ENCODE data around the gene RXRA. TPM values are rescaled to one million over a fixed set of nuclear protein-coding genes. Genes with fewer than 3 reads are reported as not detected.
"Not testable (repeated sequence)": the region's sequence is repeated elsewhere in the genome, so short reads cannot be mapped to it uniquely, and the experiment has no call there.

Gene RXRA
- total RNA-seq, 1 donor from 2014 or later, result 30.3 TPM

GRCh38 chr9:134294153-134295071 lies 31.8 kb upstream of the RXRA start:
- DNase-seq, result peak; percentile 64

DNA sequence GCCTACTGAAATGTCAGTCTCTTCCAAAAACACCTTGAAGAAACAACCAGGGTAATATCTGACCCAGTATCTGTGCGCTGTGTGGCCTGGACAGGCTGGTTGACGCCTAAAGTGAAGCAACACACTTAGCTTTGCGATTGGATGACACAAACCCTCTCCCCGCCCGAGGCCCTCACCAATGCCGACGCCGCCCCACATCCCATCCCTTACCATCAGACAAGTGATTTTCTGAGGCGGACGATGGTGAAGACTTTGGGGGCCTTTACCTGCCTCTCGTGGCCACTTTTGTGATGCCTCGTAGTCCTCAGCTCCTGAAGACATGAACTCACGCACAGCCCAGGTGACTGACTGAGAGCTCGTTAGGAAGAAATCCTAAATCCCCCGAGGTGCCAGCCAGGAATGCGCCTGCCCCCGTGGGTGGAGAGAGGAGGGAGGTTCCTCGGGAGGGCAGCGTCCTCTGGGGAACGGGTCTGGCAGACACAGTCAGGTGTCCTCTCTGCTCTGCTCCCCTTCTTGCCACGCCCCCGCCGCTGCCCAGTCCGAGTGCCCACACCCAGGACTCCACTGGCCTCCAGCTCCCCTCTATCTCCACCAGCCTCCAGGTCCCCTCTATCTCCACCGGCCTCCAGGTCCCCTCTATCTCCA lies 31.0 kb upstream of the RXRA start:
- DNase-seq, result no peak

DNA sequence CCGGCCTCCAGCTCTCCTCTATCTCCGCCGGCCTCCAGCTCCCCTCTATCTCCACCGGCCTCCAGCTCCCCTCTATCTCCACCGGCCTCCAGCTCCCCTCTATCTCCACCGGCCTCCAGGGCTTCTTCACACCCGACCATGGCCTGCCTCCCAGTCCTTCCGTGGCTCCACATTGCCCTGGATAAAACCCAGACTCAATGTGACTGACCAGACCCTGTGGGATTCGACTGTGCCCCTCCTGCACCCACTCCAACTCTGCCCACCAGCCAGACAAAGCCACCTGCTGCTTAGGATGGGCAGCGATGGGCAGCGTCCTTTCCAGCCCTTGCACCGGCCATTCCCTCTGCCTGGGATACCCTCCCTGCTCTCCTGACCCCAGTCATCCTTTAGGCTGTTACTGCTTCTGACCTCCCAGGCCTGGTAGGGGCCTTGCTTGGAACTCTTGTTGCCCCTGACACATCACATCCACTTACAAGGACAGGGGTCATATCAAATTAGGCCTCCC lies 30.5 kb upstream of the RXRA start:
- no peak for DNase-seq

GRCh38 chr9:134296301-134297082 lies 29.8 kb upstream of the RXRA start:
- no peak for DNase-seq

DNA sequence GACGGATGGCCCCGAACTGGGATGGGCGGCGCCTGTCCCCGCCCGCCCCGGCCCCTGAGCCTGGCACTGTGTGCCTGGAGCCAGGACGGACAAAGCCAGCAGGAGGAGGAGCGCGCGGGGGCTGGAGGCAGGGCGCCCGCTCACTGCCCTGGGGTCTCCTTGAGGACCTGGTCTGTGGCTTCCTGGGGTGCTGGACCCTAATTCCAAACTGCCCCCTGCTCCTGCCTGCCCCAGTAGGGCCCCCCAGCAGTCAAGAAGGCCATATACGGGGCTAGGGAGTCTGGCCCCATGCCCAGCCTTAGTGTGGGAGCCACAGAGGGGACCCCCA lies 29.2 kb upstream of the RXRA start:
- no peak for DNase-seq

GRCh38 chr9:134297576-134297975 lies 28.7 kb upstream of the RXRA start:
- DNase-seq, result no peak

- DNase-seq, result no peak
Measured at GRCh38 chr9:134298000-134298399, 28.3 kb upstream of the RXRA start.

DNA sequence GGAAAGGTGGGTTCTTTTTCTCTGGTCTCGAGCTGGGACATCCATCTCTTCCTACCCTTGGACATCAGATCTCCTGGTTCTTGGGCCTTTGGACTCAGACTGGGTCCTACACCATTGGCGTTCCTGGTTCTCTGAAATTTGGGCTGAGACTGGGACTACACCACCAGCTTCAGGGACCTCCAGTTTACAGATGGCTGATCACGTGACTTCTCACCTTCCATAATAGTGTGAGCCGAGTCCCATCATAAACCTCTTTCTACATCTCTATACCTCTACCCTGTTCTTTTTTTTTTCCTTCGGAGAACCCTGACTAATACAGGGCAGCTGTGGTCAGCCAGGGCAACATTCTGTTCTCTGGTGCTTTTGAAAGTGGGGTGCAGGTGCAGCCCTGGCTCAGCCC lies 27.2 kb upstream of the RXRA start:
- DNase-seq, result no peak

GRCh38 chr9:134299883-134300282 lies 26.4 kb upstream of the RXRA start:
- no peak for DNase-seq

DNA sequence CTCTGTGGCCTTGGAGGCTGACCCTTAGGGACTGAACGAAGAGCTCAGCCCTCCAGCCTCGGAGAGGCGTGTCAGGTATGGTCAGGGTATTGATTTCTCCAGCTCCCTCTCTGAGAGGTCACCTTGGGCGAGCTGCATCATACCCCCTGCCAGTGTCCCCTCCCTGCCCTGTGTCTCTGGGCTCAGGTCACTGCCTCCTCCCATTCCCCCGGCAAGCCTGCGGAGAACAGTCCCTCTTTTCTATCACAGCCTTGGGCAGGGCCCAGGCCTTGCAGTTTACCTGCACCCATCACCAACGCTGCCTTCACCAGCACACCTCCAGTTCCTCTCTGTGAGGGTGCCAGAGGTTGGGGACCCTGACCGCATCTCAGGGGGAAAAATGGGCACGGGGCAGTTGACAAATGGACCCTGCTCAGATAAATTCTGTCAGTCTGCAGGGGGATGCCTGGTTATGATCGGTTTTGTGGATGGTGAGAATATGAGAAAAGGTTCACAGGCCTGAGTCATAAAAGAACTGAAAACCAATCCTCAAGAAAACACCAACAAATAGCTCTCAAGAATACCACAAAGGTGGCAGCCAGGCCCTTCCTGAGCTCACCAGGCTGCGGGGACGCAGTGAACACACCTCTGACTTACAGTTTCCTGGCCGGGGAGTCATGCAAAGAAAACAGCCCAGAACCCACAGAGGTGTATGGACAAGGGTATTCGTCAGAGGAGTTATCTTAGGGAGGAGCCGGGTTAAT lies 24.7 kb upstream of the RXRA start:
- no peak for DNase-seq

DNA sequence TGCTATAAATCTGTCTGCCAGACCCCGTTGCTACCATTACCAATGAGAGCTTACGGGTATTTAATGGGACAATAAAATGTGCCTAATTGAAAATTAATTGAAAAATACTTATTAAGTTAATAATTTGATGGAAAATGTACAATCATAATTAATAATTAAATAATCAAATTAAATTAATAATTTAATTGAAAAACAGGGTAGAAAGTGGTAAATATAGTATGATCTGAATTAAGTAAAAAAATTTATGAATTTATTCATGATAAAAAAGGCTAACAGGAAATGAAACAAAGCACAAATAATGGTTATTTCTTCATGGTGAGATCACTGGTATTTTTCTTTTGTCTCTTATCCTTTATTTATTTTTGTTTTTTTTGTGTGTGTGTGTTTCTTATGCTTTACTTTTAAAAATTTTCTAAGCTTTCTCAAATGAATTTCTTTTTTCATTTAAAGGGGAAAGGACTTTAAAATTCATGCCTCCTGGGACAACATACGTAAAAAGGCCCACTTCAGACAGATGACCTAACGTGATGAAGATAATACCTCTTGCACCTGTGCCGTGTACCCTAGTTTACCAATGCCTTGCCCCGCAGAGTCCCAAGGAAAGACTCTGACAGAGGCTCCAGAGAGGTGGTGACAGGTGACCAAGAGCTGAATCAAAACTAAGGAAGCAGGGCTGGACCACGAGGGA lies 24.0 kb upstream of the RXRA start:
- no peak for DNase-seq

DNA sequence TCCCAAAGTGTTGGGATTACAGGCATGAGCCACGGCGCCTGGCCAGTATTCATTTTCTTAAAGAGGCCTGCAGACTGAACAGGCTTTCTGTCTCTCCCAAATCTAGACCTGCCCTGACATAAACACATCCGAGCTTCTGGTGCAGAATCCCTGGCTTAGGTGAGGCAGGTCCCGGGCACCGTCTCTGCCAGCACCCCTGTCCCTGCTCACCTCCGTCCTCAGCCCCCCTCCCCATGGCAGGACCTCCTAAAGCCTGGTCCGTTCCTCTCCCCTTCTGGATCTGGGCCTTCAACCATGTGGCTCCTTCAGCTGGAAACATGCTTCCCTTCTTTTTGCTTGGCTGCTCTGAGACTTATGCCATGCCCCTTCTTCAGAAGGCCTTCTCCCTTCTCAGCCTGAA lies 22.7 kb upstream of the RXRA start:
- no peak for DNase-seq

DNA sequence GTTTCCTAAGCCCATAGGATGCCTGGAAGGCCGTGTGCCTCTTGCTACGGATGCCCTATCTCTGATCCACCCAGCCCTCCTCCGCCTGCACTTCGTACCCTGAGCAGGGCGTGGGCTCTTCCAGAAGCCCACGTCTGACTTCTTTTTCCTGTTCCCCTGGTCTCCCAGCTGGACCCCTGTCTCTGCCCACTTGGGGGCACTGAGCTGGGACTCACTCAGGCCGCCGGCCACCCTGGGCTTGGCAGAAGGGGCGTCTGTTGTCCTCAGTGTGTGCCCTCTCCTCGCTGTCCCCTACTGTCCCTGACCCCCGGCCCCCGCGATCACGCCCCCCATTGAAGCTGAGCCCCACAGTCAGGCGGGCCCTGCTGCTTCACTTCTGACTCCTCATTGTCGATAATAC lies 22.0 kb upstream of the RXRA start:
- no peak for DNase-seq

GRCh38 chr9:134304690-134305089 lies 21.6 kb upstream of the RXRA start:
- no peak for DNase-seq

GRCh38 chr9:134305533-134305932 lies 20.7 kb upstream of the RXRA start:
- DNase-seq, result no peak

DNA sequence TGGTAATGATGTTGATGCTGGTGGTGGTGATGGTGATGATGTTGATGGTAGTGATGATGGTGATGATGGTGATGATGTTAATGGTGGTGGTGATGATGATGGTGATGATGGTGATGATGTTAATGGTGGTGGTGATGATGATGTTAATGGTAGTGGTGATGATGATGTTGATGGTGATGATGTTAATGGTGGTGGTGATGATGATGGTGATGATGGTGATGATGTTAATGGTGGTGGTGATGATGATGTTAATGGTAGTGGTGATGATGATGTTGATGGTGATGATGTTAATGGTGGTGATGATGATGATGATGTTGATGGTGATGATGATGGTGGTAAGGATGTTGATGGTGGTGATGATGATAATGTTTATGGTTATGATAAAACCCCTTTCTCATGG lies 20.2 kb upstream of the RXRA start:
- not testable (repeated sequence) for DNase-seq

DNA sequence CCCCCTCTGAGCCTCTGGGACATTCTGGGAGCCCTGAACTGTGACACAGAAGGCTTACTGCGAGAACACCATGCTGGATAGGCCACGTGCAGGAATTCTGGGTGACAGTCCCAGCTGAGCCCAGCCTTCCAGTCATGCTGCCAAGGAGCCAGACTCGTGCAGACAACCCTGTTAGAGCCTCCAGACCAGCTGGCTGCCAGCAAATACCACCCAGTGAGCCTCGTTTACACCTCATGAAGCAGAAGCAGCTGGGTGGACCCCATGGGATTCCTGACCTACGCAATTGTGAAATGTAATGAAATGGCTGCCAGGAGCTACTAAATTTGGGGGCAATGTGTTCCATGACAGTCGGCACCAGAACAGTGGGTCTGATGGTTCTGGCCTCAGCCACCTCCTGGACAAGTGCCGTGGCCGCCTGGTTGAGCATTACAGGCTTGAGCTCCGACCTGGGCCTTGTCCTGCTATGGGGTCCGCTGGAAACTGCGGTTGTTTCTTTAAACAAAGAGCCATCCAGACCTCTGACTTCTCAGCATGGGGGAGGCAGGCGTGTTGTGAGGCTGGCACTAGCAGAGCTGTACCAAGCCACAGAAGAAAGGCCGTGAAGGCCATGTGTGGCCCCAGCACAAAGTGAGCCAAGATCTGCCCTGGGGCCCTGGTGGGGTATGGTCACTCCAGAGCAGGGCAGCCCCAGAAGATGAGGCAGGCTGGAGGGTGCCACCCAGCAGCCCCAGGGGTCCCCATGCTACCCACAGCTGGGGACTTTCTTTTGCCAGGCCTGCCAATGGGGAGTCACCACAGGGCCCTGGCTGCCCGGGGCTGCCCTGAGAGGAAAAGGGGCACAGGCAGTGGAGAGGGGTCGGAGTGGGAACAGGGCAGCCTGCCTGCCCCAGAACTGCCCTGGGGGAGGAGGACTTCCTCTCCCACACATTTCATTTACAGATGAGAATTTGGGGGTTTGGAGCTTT lies 19.3 kb upstream of the RXRA start:
- peak; percentile 79 for DNase-seq

DNA sequence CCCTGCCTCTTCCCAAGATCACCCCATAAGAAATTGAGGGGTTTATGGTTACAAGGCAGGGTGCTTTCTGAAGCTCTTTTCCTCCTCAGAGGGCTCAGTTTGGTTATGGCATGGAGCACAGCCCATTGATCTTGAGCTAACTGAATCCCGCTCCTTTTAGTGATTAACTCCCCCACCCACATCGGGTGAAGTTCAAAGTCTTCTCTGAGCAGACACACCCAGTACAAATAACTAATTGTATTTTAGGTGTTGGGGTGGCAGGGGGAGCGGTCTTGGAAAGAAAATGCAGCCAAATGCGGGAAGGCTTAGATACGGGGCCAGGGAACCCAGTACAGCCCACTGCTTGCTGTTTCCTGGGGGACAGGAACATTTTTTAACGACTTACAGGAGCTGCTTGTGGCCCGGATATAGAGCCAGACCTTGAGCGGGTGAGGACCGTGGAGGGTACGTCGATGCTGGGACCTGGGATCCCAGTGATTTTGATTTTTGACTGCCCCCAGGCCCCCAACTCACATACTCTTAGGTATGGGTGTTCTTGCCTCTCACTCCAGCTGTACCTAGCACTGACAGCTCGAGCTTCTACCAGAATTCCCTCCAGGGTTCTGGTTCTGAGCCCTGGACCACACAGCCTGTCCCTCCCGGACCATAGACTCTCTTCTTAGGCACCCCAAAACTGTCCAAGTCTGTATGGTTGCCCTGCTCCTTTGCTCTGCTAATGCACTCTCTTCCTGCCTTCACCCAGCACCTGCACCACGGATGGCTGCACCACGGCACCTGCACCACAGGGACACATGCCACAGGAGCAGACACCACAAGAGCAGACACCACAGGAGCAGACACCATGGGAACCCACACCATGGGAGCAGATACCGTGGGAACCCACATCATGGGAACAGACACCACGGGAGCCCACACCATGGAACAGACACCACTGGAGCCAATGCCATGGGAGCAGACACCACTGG lies 18.3 kb upstream of the RXRA start:
- no peak for DNase-seq

DNA sequence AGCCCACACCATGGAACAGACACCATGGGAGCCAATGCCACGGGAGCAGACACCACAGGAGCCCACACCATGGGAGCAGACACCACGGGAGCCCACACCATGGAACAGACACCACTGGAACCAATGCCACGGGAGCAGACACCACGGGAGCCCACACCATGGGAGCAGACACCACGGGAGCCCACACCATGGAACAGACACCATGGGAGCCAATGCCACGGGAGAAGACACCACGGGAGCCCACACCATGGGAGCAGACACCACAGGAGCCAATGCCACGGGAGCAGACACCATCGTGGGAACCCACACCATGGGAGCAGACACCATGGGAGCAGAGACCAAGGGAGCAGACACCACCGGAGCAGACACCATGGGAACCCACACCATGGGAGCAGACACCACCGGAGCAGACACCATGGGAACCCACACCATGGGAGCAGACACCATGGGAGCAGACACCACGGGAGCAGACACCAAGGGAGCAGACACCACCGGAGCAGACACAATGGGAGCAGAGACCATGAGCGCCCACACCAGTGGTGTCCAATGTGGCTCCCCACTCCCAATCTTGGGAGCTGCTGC lies 17.5 kb upstream of the RXRA start:
- not testable (repeated sequence) for DNase-seq

All from tongue (tissue), 2 donors.